ENCODE results near the gene SRRM3. TPM values are rescaled to one million over a fixed set of nuclear protein-coding genes. Genes with fewer than 3 reads are reported as not detected.

Gene SRRM3
- polyA plus RNA-seq, 1 donor (not counting 4 experiments of a cell fraction or from before 2014, with no cell fraction given) = 0.30 TPM

GRCh38 chr7:76244781-76245391 lies 43.2 kb downstream of the SRRM3 start:
- H3K9me1 ChIP-seq (ENCODE audit: control insufficient read depth, extremely low read depth, insufficient read depth, low read length) = no peaks in the 10 kb centered on the region
- no peak overlapping the region for H3K27ac ChIP-seq (ENCODE audit: control insufficient read depth, insufficient read depth, low read length)
- no peak overlapping the region for H3K4me3 ChIP-seq (ENCODE audit: control insufficient read depth in 2 of 3, extremely low read depth in 1 of 3, insufficient read depth in 2 of 3, low read depth in 1 of 3, low read length in 3 of 3)
- dilution Hi-C loops (cut with MboI; ENCODE audit: extremely low pct_ligation_motif_present, low sequenced_read_pairs) = no loop called here
- H3K4me1 ChIP-seq (ENCODE audit: control insufficient read depth, extremely low read depth, insufficient read depth, low read length) = no peaks in the 10 kb centered on the region
- DNase-seq (ENCODE audit: low read depth, low spot score) (no peak), FAIRE-seq (no peak)
- H4K20me1 ChIP-seq (ENCODE audit: control insufficient read depth, extremely low read depth, insufficient read depth, low read length) = no peaks in the 10 kb centered on the region
- no peaks in the 10 kb centered on the region for H3K27me3 ChIP-seq (ENCODE audit: control insufficient read depth, extremely low read depth, insufficient read depth, low read length)
- no peak for TF ChIP-seq CTCF (optimal IDR thresholded peaks at IDR 0.05 in 1 of 3, IDR thresholded peaks at IDR 0.05 in 1 of 3, conservative IDR thresholded peaks at IDR 0.05 in 1 of 3; ENCODE audit: extremely low read depth in 1 of 3, insufficient read depth in 2 of 3, low read length in 3 of 3)
- TF ChIP-seq EZH2 (IDR thresholded peaks at IDR 0.05; ENCODE audit: low read length) = no peak
- H2AFZ ChIP-seq (ENCODE audit: control insufficient read depth, low read length) = no peak overlapping the region
- H3K9ac ChIP-seq (ENCODE audit: control insufficient read depth, extremely low read depth, insufficient read depth, low read length) = no peak overlapping the region
- no peaks in the 10 kb centered on the region for H3K9me3 ChIP-seq (ENCODE audit: control insufficient read depth, low read depth, low read length)
- H3K79me2 ChIP-seq (ENCODE audit: control insufficient read depth, insufficient read depth, low read length) = no peaks in the 10 kb centered on the region
- no peak overlapping the region for H3K4me2 ChIP-seq (ENCODE audit: control insufficient read depth, extremely low read depth, insufficient read depth, low read depth, low read length)
- no peaks in the 10 kb centered on the region for H3K36me3 ChIP-seq (ENCODE audit: control insufficient read depth in 2 of 2, extremely low read depth in 1 of 2, insufficient read depth in 2 of 2, low read length in 2 of 2)

DNA sequence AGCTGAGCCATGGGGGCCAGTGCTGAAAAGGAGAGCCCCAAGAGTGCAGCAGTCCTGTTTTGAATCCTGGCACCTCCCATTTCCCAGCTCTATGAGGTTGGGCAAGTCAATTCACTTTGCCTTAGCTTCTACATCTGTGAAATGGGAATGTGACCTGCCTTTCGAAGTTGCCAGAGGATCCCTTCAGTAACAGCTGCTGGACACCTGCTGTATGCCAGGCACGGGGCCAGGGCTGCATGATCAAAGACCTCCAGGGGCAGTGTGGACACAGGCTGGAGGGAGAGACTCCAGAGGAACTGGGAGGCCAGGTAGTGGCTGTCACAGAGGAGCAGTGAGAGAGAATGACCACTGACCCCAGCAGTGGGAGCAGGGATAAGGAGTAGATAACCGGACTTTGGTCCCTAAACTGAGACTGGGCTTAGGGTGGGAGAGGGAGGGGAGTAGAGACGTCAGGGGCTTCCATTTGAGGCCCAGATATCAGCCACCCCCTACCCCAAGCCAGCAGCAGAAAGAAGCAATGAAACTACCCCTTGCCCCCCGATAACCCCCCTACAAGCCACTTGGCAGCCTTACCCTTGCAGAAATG lies 45.2 kb downstream of the SRRM3 start:
- TF ChIP-seq EZH2 (IDR thresholded peaks at IDR 0.05; ENCODE audit: low read length) (no peak), CTCF (optimal IDR thresholded peaks at IDR 0.05 in 1 of 3, IDR thresholded peaks at IDR 0.05 in 1 of 3, conservative IDR thresholded peaks at IDR 0.05 in 1 of 3; ENCODE audit: extremely low read depth in 1 of 3, insufficient read depth in 2 of 3, low read length in 3 of 3) (no peak)
- Histone ChIP-seq H3K79me2 (ENCODE audit: control insufficient read depth, insufficient read depth, low read length) (no peaks in the 10 kb centered on the region), H2AFZ (ENCODE audit: control insufficient read depth, low read length) (no peak overlapping the region), H4K20me1 (ENCODE audit: control insufficient read depth, extremely low read depth, insufficient read depth, low read length) (no peaks in the 10 kb centered on the region), H3K4me3 (ENCODE audit: control insufficient read depth in 2 of 3, extremely low read depth in 1 of 3, insufficient read depth in 2 of 3, low read depth in 1 of 3, low read length in 3 of 3) (no peak overlapping the region), H3K36me3 (ENCODE audit: control insufficient read depth in 2 of 2, extremely low read depth in 1 of 2, insufficient read depth in 2 of 2, low read length in 2 of 2) (no peaks in the 10 kb centered on the region), H3K9me1 (ENCODE audit: control insufficient read depth, extremely low read depth, insufficient read depth, low read length) (no peaks in the 10 kb centered on the region), H3K9me3 (ENCODE audit: control insufficient read depth, low read depth, low read length) (no peaks in the 10 kb centered on the region), H3K9ac (ENCODE audit: control insufficient read depth, extremely low read depth, insufficient read depth, low read length) (no peak overlapping the region), H3K4me1 (ENCODE audit: control insufficient read depth, extremely low read depth, insufficient read depth, low read length) (no peaks in the 10 kb centered on the region), H3K27ac (ENCODE audit: control insufficient read depth, insufficient read depth, low read length) (no peak overlapping the region), H3K27me3 (ENCODE audit: control insufficient read depth, extremely low read depth, insufficient read depth, low read length) (no peaks in the 10 kb centered on the region), H3K4me2 (ENCODE audit: control insufficient read depth, extremely low read depth, insufficient read depth, low read depth, low read length) (no peak overlapping the region)
- FAIRE-seq (no peak), DNase-seq (ENCODE audit: low read depth, low spot score) (no peak)
- dilution Hi-C loops (cut with MboI; ENCODE audit: extremely low pct_ligation_motif_present, low sequenced_read_pairs) = no loop called here
